ENCODE data around the gene GLB1L2. TPM values are rescaled to one million over a fixed set of nuclear protein-coding genes. Genes with fewer than 3 reads are reported as not detected.
"Not testable (repeated sequence)": the region's sequence is repeated elsewhere in the genome, so short reads cannot be mapped to it uniquely, and the experiment has no call there.

Gene GLB1L2
- total and polyA plus RNA-seq, 3 donors from 2014 or later = 18.5 to 29.9 (median 29.1) TPM

DNA sequence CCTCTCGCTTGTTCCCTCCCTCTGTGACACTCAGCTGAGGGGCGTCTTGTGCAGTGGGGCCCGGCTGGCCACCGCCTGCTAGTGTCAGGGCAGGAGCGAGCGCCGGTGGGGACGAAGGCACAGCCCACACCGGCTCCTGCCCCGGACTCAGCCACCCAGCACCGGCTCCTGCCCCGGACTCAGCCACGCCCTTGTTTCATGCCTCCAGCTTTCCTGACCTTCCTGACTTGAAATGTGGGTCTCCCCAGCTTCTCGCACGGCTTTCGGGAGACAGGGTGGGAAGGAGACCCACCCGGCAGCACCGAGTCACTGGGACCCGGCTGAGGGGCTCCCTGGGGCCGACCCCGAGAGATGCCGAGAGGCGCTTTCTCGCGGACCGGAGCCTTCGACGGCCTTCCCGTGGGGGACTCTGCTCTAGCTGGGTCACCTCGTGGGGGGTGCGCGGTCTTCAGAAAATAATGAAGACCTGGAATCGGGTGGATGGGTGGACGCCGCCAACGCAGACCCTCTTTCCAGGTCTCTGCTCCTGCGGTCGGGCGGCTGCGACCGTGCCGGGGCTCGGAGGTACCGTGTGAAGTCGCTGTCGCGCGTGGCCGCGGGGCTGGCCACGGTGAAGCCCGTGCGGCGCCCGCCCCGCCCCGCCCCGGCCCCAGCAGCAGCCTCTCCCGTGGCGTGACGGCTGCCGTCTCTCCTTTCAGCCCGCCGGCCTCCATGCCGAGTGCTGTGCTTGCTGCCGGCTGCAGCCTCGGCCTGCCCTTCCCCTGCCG is 10.2 kb downstream of the GLB1L2 start:
- intact Hi-C loops (cut with DNase I; ENCODE audit: low total_unique reads) = no loop called here
- DNase-seq = no peak
- H3K4me3 ChIP-seq = peak overlapping the region; percentile 21 to 50
- H3K27ac ChIP-seq = no peak overlapping the region
- TF ChIP-seq CTCF (IDR thresholded peaks at IDR 0.05) (no peak), POLR2A (IDR thresholded peaks at IDR 0.05) (no peak)
- no peaks in the 10 kb centered on the region for H3K36me3 ChIP-seq (ENCODE audit: low read depth, missing control alignments)
- H3K9me3 ChIP-seq = no peaks in the 10 kb centered on the region
- WGBS, 2 donors = 73 to 82% methylated on average over 19 to 67 of the region's 68 CpGs
- H3K4me1 ChIP-seq = peaks cover 4% of the 10 kb centered on the region
- no peaks in the 10 kb centered on the region for H3K27me3 ChIP-seq

- 78 to 84% methylated on average over 25 to 30 of the region's 30 CpGs for WGBS, 2 donors
- H3K27me3 ChIP-seq = no peaks in the 10 kb centered on the region
- H3K27ac ChIP-seq = no peak overlapping the region
- H3K9me3 ChIP-seq = no peaks in the 10 kb centered on the region
- intact Hi-C loops (cut with DNase I; ENCODE audit: low total_unique reads) = no loop called here
- no peak for TF ChIP-seq CTCF (IDR thresholded peaks at IDR 0.05)
- TF ChIP-seq POLR2A (IDR thresholded peaks at IDR 0.05) = no peak
- no peak for DNase-seq
- no peaks in the 10 kb centered on the region for H3K36me3 ChIP-seq (ENCODE audit: low read depth, missing control alignments)
- peaks cover 4% of the 10 kb centered on the region for H3K4me1 ChIP-seq
- H3K4me3 ChIP-seq = peak overlapping the region; percentile 21 to 50
Observed at GRCh38 chr11:134342572-134343340, 11.0 kb downstream of the GLB1L2 start.

DNA sequence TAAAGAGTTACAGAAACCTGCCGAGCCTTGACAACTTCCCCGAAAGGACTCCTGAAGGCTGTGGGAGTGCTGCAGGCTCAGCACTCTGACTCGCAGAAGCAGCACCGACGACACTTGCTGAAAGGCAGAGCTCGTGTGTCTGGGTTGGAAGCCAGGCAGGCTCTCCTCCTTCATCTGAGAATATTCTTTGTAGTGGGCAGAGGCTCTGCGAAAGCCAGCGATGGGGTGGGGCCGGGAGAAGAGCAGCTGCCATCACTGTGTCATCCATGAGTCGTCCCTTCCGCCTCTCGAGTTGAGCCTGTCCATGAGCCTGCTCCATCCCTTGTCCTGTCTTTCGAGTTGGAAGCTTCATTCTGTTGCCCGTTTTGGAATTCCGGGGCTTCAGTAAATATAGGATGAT is 11.9 kb downstream of the GLB1L2 start:
- DNase-seq = no peak
- Histone ChIP-seq H3K27me3 (no peaks in the 10 kb centered on the region), H3K27ac (no peak overlapping the region), H3K4me3 (no peak overlapping the region), H3K9me3 (no peaks in the 10 kb centered on the region), H3K36me3 (ENCODE audit: low read depth, missing control alignments) (no peaks in the 10 kb centered on the region), H3K4me1 (peaks cover 4% of the 10 kb centered on the region)
- 85 to 86% methylated on average over 15 of the region's 15 CpGs for WGBS, 2 donors
- TF ChIP-seq POLR2A (IDR thresholded peaks at IDR 0.05) = no peak
- TF ChIP-seq CTCF (IDR thresholded peaks at IDR 0.05) = no peak
- intact Hi-C loops (cut with DNase I; ENCODE audit: low total_unique reads) = no loop called here

GRCh38 chr11:134344497-134345236 is 12.9 kb downstream of the GLB1L2 start:
- H3K4me3 ChIP-seq; H3K27me3 ChIP-seq; DNase-seq; intact Hi-C loops (cut with DNase I; ENCODE audit: low total_unique reads); H3K36me3 ChIP-seq (ENCODE audit: low read depth, missing control alignments); H3K4me1 ChIP-seq; H3K9me3 ChIP-seq; H3K27ac ChIP-seq: not testable (repeated sequence)
- 86 to 92% methylated on average over 11 to 15 of the region's 28 CpGs for WGBS, 2 donors

DNA sequence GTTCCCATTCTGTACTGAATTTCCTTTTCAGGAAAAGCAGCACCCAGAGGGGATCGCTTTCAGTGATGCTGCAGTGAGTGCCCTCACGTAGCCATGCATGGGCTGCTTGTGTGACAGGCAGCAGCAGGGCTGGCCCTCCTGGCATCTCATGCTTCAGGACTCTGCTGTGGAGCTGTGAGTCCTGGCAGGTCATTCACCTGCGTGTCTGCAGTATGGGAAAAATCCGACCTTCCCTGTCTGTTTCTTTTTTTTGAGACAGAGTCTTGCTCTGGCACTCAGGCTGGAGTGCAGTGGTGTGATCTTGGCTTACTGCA is 13.4 kb downstream of the GLB1L2 start:
- TF ChIP-seq POLR2A (IDR thresholded peaks at IDR 0.05) (no peak), CTCF (IDR thresholded peaks at IDR 0.05) (no peak)
- Histone ChIP-seq H3K9me3 (no peaks in the 10 kb centered on the region), H3K27ac (no peak overlapping the region), H3K36me3 (ENCODE audit: low read depth, missing control alignments) (no peaks in the 10 kb centered on the region), H3K4me3 (no peak overlapping the region), H3K4me1 (peaks cover 4% of the 10 kb centered on the region), H3K27me3 (no peaks in the 10 kb centered on the region)
- DNase-seq = no peak
- 77 to 89% methylated on average over 3 to 4 of the region's 4 CpGs for WGBS, 2 donors
- intact Hi-C loops (cut with DNase I; ENCODE audit: low total_unique reads) = no loop called here

Data from testis (tissue), 3 donors.